HCT116 (cell line): ENCODE data around the gene GPR63.

Source experiments
- CTCF ChIP-seq, 3 experiments: fragments of 200-600 bp in 1 of 3; sonication (generic) in 1 of 3; IDR thresholded peaks in 2 of 3; conservative IDR thresholded peaks in 1 of 3; 2 replicates each; pipeline ENCODE4 v1.5.1; 2012 to 2017; ENCODE audit warnings: low read depth in 2 of 3, low read length in 2 of 3, antibody characterized with exemption in 1 of 3, borderline replicate concordance in 1 of 3, control low read depth in 1 of 3, mild to moderate bottlenecking in 1 of 3, mixed read lengths in 1 of 3, mixed run types in 1 of 3, moderate library complexity in 1 of 3; ENCODE audit not compliant: insufficient read depth in 1 of 3
- MAX ChIP-seq: IDR thresholded peaks from 2 replicates; pipeline ENCODE4 v1.6.1; 2012

GRCh38 chr6:96761794-96762193 is 75.5 kb downstream of the GPR63 start:
- no peak for TF ChIP-seq CTCF (IDR thresholded peaks at IDR 0.05 in 2 of 3, conservative IDR thresholded peaks at IDR 0.05 in 1 of 3; ENCODE audit: borderline replicate concordance in 1 of 3, insufficient read depth in 1 of 3, low read depth in 2 of 3, low read length in 2 of 3)
- TF ChIP-seq MAX: no peak
